ENCODE data around the gene POLE. TPM values are rescaled to one million over a fixed set of nuclear protein-coding genes. Genes with fewer than 3 reads are reported as not detected.

The POLE gene
- total RNA-seq, 1 donor from 2014 or later, result 72.5 TPM

DNA sequence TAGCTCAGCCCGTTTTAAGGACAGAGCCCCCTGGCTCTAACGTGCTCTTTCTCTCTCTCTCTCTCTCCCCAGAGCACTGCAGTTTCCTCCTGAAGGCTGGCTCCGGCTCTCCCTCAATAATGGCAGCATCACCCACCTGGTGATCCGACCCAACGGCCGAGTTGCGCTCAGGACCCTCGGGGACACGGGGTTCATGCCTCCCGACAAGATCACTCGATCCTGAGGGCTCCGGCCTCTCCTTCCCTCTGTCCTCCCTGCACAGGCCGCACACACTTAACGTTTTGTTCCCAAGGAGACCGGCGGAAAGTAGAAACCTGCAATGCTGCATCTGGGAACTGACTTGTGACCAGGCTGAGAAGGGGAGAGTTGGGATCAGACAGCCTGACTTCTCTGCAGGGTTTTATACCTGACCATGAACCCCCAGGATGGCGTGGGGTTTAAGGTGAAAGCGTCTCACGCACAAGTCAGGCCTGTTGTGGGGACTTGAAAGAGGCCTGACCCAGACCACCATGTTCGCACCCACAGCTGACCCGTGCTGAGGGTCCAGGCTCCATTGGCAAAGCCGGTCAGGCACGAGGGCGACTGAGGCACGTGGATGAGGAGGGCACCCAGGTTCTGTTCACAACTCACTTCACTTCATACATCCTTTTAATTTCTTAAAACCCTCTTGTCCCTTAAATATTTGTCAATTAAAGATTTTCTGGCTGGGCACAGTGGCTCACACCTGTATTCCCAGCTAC lies 33.6 kb upstream of the POLE start:
- no peak for DNase-seq (ENCODE audit: extremely low spot score, unreplicated experiment)
- H3K4me3 Mint-ChIP-seq (ENCODE audit: unreplicated experiment), result no peak overlapping the region
- peaks cover 28% of the 10 kb centered on the region for H3K36me3 Mint-ChIP-seq (ENCODE audit: unreplicated experiment)
- no peaks in the 10 kb centered on the region for H3K4me1 Mint-ChIP-seq (ENCODE audit: unreplicated experiment)
- TF ChIP-seq, protein P1, sequence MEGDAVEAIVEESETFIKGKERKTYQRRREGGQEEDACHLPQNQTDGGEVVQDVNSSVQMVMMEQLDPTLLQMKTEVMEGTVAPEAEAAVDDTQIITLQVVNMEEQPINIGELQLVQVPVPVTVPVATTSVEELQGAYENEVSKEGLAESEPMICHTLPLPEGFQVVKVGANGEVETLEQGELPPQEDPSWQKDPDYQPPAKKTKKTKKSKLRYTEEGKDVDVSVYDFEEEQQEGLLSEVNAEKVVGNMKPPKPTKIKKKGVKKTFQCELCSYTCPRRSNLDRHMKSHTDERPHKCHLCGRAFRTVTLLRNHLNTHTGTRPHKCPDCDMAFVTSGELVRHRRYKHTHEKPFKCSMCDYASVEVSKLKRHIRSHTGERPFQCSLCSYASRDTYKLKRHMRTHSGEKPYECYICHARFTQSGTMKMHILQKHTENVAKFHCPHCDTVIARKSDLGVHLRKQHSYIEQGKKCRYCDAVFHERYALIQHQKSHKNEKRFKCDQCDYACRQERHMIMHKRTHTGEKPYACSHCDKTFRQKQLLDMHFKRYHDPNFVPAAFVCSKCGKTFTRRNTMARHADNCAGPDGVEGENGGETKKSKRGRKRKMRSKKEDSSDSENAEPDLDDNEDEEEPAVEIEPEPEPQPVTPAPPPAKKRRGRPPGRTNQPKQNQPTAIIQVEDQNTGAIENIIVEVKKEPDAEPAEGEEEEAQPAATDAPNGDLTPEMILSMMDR (IDR thresholded peaks at IDR 0.05), result no peak
- no peaks in the 10 kb centered on the region for H3K27me3 Mint-ChIP-seq (ENCODE audit: unreplicated experiment)
- no peaks in the 10 kb centered on the region for H3K9me3 Mint-ChIP-seq (ENCODE audit: unreplicated experiment)
- H3K27ac Mint-ChIP-seq (ENCODE audit: unreplicated experiment), result no peak overlapping the region

DNA sequence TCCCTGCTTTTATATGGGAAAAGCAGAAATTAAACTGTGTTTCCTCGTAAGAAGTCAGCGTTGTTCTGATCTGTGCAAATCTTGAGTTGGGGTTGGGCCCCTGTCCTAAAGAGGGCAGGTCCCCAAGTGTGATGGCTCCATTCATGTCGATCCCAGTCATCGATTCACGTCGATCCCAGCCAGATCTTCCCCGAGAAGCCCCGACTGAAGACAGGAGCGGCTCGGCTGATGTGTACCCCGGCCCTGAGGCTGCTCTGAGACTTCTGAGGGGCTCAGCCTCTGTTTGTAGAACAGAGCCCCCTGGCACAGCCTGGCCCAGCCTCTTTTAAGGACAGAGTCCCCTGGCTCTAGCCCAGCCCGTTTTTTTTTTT lies 32.8 kb upstream of the POLE start:
- H3K27me3 Mint-ChIP-seq (ENCODE audit: unreplicated experiment), result no peaks in the 10 kb centered on the region
- H3K4me1 Mint-ChIP-seq (ENCODE audit: unreplicated experiment), result no peaks in the 10 kb centered on the region
- TF ChIP-seq, protein P1 (IDR thresholded peaks at IDR 0.05), result no peak
- H3K27ac Mint-ChIP-seq (ENCODE audit: unreplicated experiment), result no peak overlapping the region
- DNase-seq (ENCODE audit: extremely low spot score, unreplicated experiment), result no peak
- no peaks in the 10 kb centered on the region for H3K9me3 Mint-ChIP-seq (ENCODE audit: unreplicated experiment)
- no peak overlapping the region for H3K4me3 Mint-ChIP-seq (ENCODE audit: unreplicated experiment)
- H3K36me3 Mint-ChIP-seq (ENCODE audit: unreplicated experiment), result peaks cover 26% of the 10 kb centered on the region

DNA sequence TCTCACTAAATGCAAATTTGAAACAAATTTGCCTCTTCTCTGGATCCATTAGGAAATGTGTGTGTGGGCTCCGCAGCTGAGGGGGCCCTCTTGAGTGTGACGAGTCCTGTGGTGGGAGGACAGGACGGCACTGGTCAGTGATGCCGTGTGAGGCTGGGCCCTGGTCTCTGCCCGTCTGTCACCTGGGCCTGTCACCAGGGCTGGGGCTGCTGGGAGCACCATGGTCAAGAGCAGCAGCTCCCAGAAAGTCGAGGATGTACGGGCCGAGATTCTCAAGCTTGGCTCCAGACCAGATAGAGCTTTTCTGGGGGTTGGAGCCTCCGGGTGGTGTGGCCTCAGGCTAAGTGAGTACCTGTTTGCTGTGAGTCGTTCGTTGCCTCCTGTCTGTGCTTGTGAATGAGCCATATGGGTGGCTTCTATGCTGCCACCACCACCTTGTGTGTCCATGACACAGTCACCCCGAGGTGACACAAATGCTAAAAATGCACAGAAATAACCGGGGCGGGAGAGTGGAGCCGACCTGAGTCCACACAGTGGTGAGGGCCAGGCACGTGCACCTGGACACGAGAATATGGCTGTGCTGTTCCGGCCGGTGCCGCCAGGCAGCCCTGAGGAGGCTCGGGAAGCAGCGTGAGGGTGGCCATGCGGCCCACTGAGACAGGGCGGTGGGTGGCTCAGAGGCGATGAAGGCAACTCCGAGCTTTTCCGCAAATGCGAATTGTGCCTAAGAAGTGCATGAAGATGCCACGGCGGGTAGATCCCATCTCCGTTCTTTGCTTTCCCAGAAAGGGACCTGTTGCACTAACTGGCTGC lies 32.2 kb upstream of the POLE start:
- Mint-ChIP-seq H3K27ac (ENCODE audit: unreplicated experiment) (no peak overlapping the region), H3K27me3 (ENCODE audit: unreplicated experiment) (no peaks in the 10 kb centered on the region), H3K9me3 (ENCODE audit: unreplicated experiment) (no peaks in the 10 kb centered on the region), H3K4me1 (ENCODE audit: unreplicated experiment) (no peaks in the 10 kb centered on the region), H3K4me3 (ENCODE audit: unreplicated experiment) (no peak overlapping the region), H3K36me3 (ENCODE audit: unreplicated experiment) (peaks cover 26% of the 10 kb centered on the region)
- TF ChIP-seq, protein P1 (IDR thresholded peaks at IDR 0.05), result no peak
- no peak for DNase-seq (ENCODE audit: extremely low spot score, unreplicated experiment)

DNA sequence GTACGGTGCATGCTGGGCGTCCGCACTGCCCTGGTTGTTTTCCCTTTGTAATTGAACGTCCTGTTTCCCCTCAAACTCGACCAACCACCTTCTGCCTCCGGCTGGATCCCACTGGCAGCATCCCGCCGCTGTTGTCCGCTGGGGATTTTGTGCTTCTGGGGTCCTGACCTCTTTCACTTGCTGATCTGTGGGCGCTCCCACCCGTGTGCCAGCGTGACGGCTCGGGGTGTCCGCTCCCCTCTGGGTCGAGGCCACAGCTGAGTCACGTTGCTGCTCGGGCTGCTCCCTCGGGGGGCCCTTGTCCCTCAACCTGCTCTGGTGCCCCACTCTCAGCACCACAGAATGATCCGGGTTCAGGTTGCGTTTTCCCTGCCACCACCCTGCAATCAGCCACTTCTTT lies 31.5 kb upstream of the POLE start:
- H3K9me3 Mint-ChIP-seq (ENCODE audit: unreplicated experiment), result no peaks in the 10 kb centered on the region
- no peaks in the 10 kb centered on the region for H3K27me3 Mint-ChIP-seq (ENCODE audit: unreplicated experiment)
- TF ChIP-seq, protein P1 (IDR thresholded peaks at IDR 0.05), result no peak
- H3K4me1 Mint-ChIP-seq (ENCODE audit: unreplicated experiment), result no peaks in the 10 kb centered on the region
- H3K4me3 Mint-ChIP-seq (ENCODE audit: unreplicated experiment), result no peak overlapping the region
- peaks cover 22% of the 10 kb centered on the region for H3K36me3 Mint-ChIP-seq (ENCODE audit: unreplicated experiment)
- no peak for DNase-seq (ENCODE audit: extremely low spot score, unreplicated experiment)
- H3K27ac Mint-ChIP-seq (ENCODE audit: unreplicated experiment), result no peak overlapping the region

Measured in osteocyte (in vitro differentiated cells).